Measurements from ENCODE around the gene IKZF3. TPM values are rescaled to one million over a fixed set of nuclear protein-coding genes. Genes with fewer than 3 reads are reported as not detected.

Gene IKZF3
- polyA plus RNA-seq, 1 donor (not counting 4 experiments of a cell fraction or from before 2014, with no cell fraction given): not detected

DNA sequence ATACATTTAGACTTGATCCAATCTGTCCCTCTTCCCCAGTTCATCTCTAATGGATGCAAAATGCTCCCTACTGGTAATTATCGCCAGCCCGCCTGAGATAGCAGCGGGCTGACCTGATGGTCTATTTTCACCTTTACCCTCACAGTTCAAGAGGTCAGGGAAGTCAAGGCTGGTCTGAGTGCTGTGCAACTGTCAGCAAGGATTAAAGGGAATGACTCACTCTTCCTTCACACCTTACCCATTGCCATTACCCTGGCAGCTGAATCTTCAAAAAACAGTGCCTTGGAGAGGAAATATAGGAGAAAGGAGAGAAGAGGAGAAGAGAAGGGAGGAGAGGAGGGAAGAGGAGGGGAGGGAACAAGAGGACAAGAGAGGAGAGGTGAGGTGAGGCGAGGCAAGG, 90.1 kb downstream of the IKZF3 start:
- Histone ChIP-seq H3K36me3 (ENCODE audit: control insufficient read depth in 2 of 2, extremely low read depth in 1 of 2, insufficient read depth in 2 of 2, low read length in 2 of 2) (no peaks in the 10 kb centered on the region), H4K20me1 (ENCODE audit: control insufficient read depth, extremely low read depth, insufficient read depth, low read length) (no peaks in the 10 kb centered on the region), H3K27me3 (ENCODE audit: control insufficient read depth, extremely low read depth, insufficient read depth, low read length) (peaks cover 34% of the 10 kb centered on the region), H3K4me1 (ENCODE audit: control insufficient read depth, extremely low read depth, insufficient read depth, low read length) (peaks cover 19% of the 10 kb centered on the region), H3K9me3 (ENCODE audit: control insufficient read depth, low read depth, low read length) (no peaks in the 10 kb centered on the region), H2AFZ (ENCODE audit: control insufficient read depth, low read length) (no peak overlapping the region), H3K4me3 (ENCODE audit: control insufficient read depth in 2 of 3, extremely low read depth in 1 of 3, insufficient read depth in 2 of 3, low read depth in 1 of 3, low read length in 3 of 3) (no peak overlapping the region), H3K9me1 (ENCODE audit: control insufficient read depth, extremely low read depth, insufficient read depth, low read length) (no peaks in the 10 kb centered on the region), H3K9ac (ENCODE audit: control insufficient read depth, extremely low read depth, insufficient read depth, low read length) (no peak overlapping the region), H3K4me2 (ENCODE audit: control insufficient read depth, extremely low read depth, insufficient read depth, low read depth, low read length) (no peak overlapping the region), H3K79me2 (ENCODE audit: control insufficient read depth, insufficient read depth, low read length) (no peaks in the 10 kb centered on the region), H3K27ac (ENCODE audit: control insufficient read depth, insufficient read depth, low read length) (no peak overlapping the region)
- DNase-seq (ENCODE audit: low read depth, low spot score) (no peak), FAIRE-seq (peak; percentile 17)
- dilution Hi-C loops (cut with MboI; ENCODE audit: extremely low pct_ligation_motif_present, low sequenced_read_pairs): no loop called here
- TF ChIP-seq EZH2 (IDR thresholded peaks at IDR 0.05; ENCODE audit: low read length): no peak
- TF ChIP-seq, protein P1, sequence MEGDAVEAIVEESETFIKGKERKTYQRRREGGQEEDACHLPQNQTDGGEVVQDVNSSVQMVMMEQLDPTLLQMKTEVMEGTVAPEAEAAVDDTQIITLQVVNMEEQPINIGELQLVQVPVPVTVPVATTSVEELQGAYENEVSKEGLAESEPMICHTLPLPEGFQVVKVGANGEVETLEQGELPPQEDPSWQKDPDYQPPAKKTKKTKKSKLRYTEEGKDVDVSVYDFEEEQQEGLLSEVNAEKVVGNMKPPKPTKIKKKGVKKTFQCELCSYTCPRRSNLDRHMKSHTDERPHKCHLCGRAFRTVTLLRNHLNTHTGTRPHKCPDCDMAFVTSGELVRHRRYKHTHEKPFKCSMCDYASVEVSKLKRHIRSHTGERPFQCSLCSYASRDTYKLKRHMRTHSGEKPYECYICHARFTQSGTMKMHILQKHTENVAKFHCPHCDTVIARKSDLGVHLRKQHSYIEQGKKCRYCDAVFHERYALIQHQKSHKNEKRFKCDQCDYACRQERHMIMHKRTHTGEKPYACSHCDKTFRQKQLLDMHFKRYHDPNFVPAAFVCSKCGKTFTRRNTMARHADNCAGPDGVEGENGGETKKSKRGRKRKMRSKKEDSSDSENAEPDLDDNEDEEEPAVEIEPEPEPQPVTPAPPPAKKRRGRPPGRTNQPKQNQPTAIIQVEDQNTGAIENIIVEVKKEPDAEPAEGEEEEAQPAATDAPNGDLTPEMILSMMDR (optimal IDR thresholded peaks at IDR 0.05 in 1 of 3, IDR thresholded peaks at IDR 0.05 in 1 of 3, conservative IDR thresholded peaks at IDR 0.05 in 1 of 3; ENCODE audit: extremely low read depth in 1 of 3, insufficient read depth in 2 of 3, low read length in 3 of 3): no peak

DNA sequence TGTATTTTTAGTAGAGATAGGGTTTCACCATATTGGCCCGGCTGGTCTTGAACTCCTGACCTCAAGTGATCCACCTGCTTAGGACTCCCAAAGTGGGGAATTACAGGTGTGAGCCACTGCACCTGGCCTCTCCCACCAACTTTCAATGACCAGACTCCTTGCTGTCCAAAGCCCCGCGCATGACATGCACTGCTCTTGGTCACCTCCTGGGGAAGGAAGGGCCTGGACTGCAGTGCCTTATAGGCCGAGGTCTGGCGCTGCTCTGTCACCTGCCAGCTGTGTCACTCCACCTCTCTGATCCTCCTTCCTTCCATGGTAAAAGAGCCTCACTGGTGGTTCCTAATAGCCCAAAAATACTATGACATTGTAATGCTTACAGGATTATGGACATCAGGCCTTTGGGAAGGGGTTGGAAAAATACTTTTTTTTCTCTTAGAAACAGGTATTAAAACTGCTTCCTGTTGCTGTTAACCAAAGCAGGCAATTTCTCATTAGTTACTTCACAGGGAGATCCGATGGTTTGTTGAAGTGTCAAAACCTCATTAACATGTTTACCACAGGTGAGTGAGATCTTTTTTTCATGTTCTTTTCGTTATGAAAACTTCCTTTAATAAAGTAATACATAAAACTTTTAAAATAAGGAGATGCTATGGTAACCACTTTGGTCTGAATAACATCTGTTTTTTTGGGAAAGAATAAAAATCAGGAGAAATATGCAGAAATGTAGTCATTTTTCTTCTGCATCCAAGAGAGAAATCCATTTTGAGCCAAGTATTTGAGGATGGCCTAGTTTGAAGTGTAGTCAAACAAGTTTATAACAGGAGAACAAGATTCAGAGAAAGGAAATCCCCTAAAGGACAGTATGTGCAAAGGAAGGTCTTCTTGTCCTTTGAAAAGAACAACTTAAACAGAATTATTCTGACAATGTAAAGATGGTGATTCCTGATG, 90.9 kb downstream of the IKZF3 start:
- Histone ChIP-seq H3K9me3 (ENCODE audit: control insufficient read depth, low read depth, low read length) (no peaks in the 10 kb centered on the region), H3K4me3 (ENCODE audit: control insufficient read depth in 2 of 3, extremely low read depth in 1 of 3, insufficient read depth in 2 of 3, low read depth in 1 of 3, low read length in 3 of 3) (no peak overlapping the region), H3K4me1 (ENCODE audit: control insufficient read depth, extremely low read depth, insufficient read depth, low read length) (peaks cover 19% of the 10 kb centered on the region), H3K9me1 (ENCODE audit: control insufficient read depth, extremely low read depth, insufficient read depth, low read length) (no peaks in the 10 kb centered on the region), H2AFZ (ENCODE audit: control insufficient read depth, low read length) (no peak overlapping the region), H3K27me3 (ENCODE audit: control insufficient read depth, extremely low read depth, insufficient read depth, low read length) (peaks cover 42% of the 10 kb centered on the region), H3K9ac (ENCODE audit: control insufficient read depth, extremely low read depth, insufficient read depth, low read length) (no peak overlapping the region), H3K36me3 (ENCODE audit: control insufficient read depth in 2 of 2, extremely low read depth in 1 of 2, insufficient read depth in 2 of 2, low read length in 2 of 2) (no peaks in the 10 kb centered on the region), H3K27ac (ENCODE audit: control insufficient read depth, insufficient read depth, low read length) (no peak overlapping the region), H4K20me1 (ENCODE audit: control insufficient read depth, extremely low read depth, insufficient read depth, low read length) (no peaks in the 10 kb centered on the region), H3K79me2 (ENCODE audit: control insufficient read depth, insufficient read depth, low read length) (no peaks in the 10 kb centered on the region), H3K4me2 (ENCODE audit: control insufficient read depth, extremely low read depth, insufficient read depth, low read depth, low read length) (no peak overlapping the region)
- DNase-seq (ENCODE audit: low read depth, low spot score): no peak
- FAIRE-seq: no peak
- TF ChIP-seq EZH2 (IDR thresholded peaks at IDR 0.05; ENCODE audit: low read length): no peak
- TF ChIP-seq, protein P1 (optimal IDR thresholded peaks at IDR 0.05 in 1 of 3, IDR thresholded peaks at IDR 0.05 in 1 of 3, conservative IDR thresholded peaks at IDR 0.05 in 1 of 3; ENCODE audit: extremely low read depth in 1 of 3, insufficient read depth in 2 of 3, low read length in 3 of 3): no peak
- dilution Hi-C loops (cut with MboI; ENCODE audit: extremely low pct_ligation_motif_present, low sequenced_read_pairs): no loop called here

All from keratinocyte (primary cell).